H9 (cell line): ENCODE measurements around the gene GRID1. TPM values are rescaled to one million over a fixed set of nuclear protein-coding genes. Genes with fewer than 3 reads are reported as not detected.

Experiments used
- DNase-seq: peaks from one replicate; pipeline ENCODE4 v3.0.0-alpha.2; 2017
- H2AFZ ChIP-seq: one replicate; pipeline ENCODE4 v1.6.1; 2013; ENCODE audit warnings: mild to moderate bottlenecking, low read length, control low read depth, moderate library complexity
- H2AK5ac ChIP-seq: 2 replicates; pipeline ENCODE4 v1.6.1; 2013; ENCODE audit warnings: low read length, control low read depth, mixed read lengths; ENCODE audit not compliant: insufficient read length
- H2BK120ac ChIP-seq: one replicate; pipeline ENCODE4 v1.6.1; 2013; ENCODE audit warnings: low read depth, mild to moderate bottlenecking, low read length, control low read depth, inconsistent platforms; ENCODE audit not compliant: poor library complexity, severe bottlenecking
- H2BK12ac ChIP-seq: 2 replicates; pipeline ENCODE4 v1.6.1; 2013; ENCODE audit warnings: low read length, control low read depth, mixed read lengths, low read depth; ENCODE audit not compliant: insufficient read length
- H2BK15ac ChIP-seq: 2 replicates; pipeline ENCODE4 v1.6.1; 2013; ENCODE audit warnings: low read depth, low read length, control low read depth
- H2BK20ac ChIP-seq: one replicate; pipeline ENCODE4 v1.6.1; 2013; ENCODE audit warnings: low read depth, mild to moderate bottlenecking, low read length, control low read depth, inconsistent platforms; ENCODE audit not compliant: poor library complexity, severe bottlenecking
- H2BK5ac ChIP-seq: 2 replicates; pipeline ENCODE4 v1.6.1; 2013; ENCODE audit warnings: low read length, control low read depth, mixed read lengths; ENCODE audit not compliant: insufficient read length
- H3K14ac ChIP-seq: 2 replicates; pipeline ENCODE4 v1.6.1; 2013; ENCODE audit warnings: low read length, control low read depth; ENCODE audit not compliant: insufficient read depth
- H3K18ac ChIP-seq: 2 replicates; pipeline ENCODE4 v1.6.1; 2013; ENCODE audit warnings: low read depth, mild to moderate bottlenecking, mixed read lengths, low read length, control low read depth; ENCODE audit not compliant: insufficient read length
- H3K23ac ChIP-seq: 2 replicates; pipeline ENCODE4 v1.6.1; 2013; ENCODE audit warnings: low read length, control low read depth, mixed read lengths, low read depth; ENCODE audit not compliant: insufficient read length
- H3K23me2 ChIP-seq: 2 replicates; pipeline ENCODE4 v1.6.1; 2013; ENCODE audit warnings: low read depth, mild to moderate bottlenecking, mixed read lengths, low read length, control low read depth; ENCODE audit not compliant: insufficient read length, poor library complexity, severe bottlenecking
- H3K27ac ChIP-seq: 2 replicates; pipeline ENCODE4 v1.5.1; 2013; ENCODE audit warnings: low read length, control low read depth, mixed read lengths, low read depth; ENCODE audit not compliant: insufficient read length
- H3K27me3 ChIP-seq: 2 replicates; pipeline ENCODE4 v1.6.1; 2013; ENCODE audit warnings: low read length, control low read depth, inconsistent platforms; ENCODE audit not compliant: insufficient read depth
- H3K4ac ChIP-seq: 2 replicates; pipeline ENCODE4 v1.6.1; 2013; ENCODE audit warnings: low read depth, mild to moderate bottlenecking, control low read depth, inconsistent platforms, low read length, moderate library complexity
- H3K4me1 ChIP-seq: 2 replicates; pipeline ENCODE4 v1.6.1; 2013; ENCODE audit warnings: low read length, control low read depth, inconsistent platforms; ENCODE audit not compliant: insufficient read depth
- H3K4me2 ChIP-seq: 2 replicates; pipeline ENCODE4 v1.6.1; 2013; ENCODE audit warnings: low read length, control low read depth, mixed read lengths; ENCODE audit not compliant: insufficient read length, insufficient read depth
- H3K56ac ChIP-seq: 2 replicates; pipeline ENCODE4 v1.6.1; 2013; ENCODE audit warnings: low read depth, mild to moderate bottlenecking, mixed read lengths, low read length, control low read depth; ENCODE audit not compliant: insufficient read length
- H3K79me1 ChIP-seq: 2 replicates; pipeline ENCODE4 v1.6.1; 2013; ENCODE audit warnings: low read depth, mild to moderate bottlenecking, moderate library complexity, low read length, control low read depth, inconsistent platforms; ENCODE audit not compliant: insufficient read depth, poor library complexity, severe bottlenecking
- H3K79me2 ChIP-seq: 2 replicates; pipeline ENCODE4 v1.6.1; 2013; ENCODE audit warnings: low read length, control low read depth, inconsistent platforms; ENCODE audit not compliant: insufficient read depth
- H3K9ac ChIP-seq: 2 replicates; pipeline ENCODE4 v1.6.1; 2013; ENCODE audit warnings: low read length, control low read depth, mixed read lengths; ENCODE audit not compliant: insufficient read length; ENCODE audit errors: extremely low read depth
- H3K9me3 ChIP-seq: one replicate; pipeline ENCODE4 v1.6.1; 2013; ENCODE audit warnings: low read depth, low read length, inconsistent platforms; ENCODE audit not compliant: control insufficient read depth
- H3T11ph ChIP-seq: one replicate; pipeline ENCODE4 v1.6.1; 2013; ENCODE audit warnings: mild to moderate bottlenecking, low read length, control low read depth, inconsistent platforms
- H4K20me1 ChIP-seq: one replicate; pipeline ENCODE4 v1.6.1; 2013; ENCODE audit not compliant: control insufficient read depth, insufficient read length, insufficient read depth
- H4K5ac ChIP-seq: 2 replicates; pipeline ENCODE4 v1.6.1; 2013; ENCODE audit warnings: low read depth, mild to moderate bottlenecking, mixed read lengths, low read length, control low read depth; ENCODE audit not compliant: insufficient read length
- H4K8ac ChIP-seq: replicated peaks from 2 replicates; pipeline ENCODE4 v1.6.1; 2013; ENCODE audit warnings: low read length, control low read depth, mixed read lengths, low read depth; ENCODE audit not compliant: insufficient read length
- H4K91ac ChIP-seq: 2 replicates; pipeline ENCODE4 v1.6.1; 2013; ENCODE audit warnings: low read depth, mild to moderate bottlenecking, moderate library complexity, mixed read lengths, low read length, control low read depth; ENCODE audit not compliant: insufficient read length
- H3K27ac Mint-ChIP-seq, 3 experiments: 2 replicates in 2 of 3; 3 replicates in 1 of 3; pipeline ENCODE4 v1.8.0; 2020 to 2021; ENCODE audit warnings: mixed read lengths in 3 of 3, mild to moderate bottlenecking in 1 of 3, moderate library complexity in 1 of 3
- H3K27me3 Mint-ChIP-seq: 2 replicates; pipeline ENCODE4 v1.8.0; 2021; ENCODE audit warnings: low read depth, mild to moderate bottlenecking, moderate library complexity, mixed read lengths
- H3K36me3 Mint-ChIP-seq, 3 experiments: 2 replicates in 2 of 3; 3 replicates in 1 of 3; pipeline ENCODE4 v1.8.0; 2020 to 2021; ENCODE audit warnings: low read depth in 3 of 3, mixed read lengths in 3 of 3; ENCODE audit not compliant: insufficient read depth in 1 of 3
- H3K4me1 Mint-ChIP-seq, 2 experiments: 2 replicates each; pipeline ENCODE4 v1.8.0; 2020; ENCODE audit warnings: mixed read lengths in 2 of 2
- H3K4me3 Mint-ChIP-seq, 2 experiments: 2 replicates in 1 of 2; 3 replicates in 1 of 2; pipeline ENCODE4 v1.8.0; 2020 to 2021; ENCODE audit warnings: mild to moderate bottlenecking in 2 of 2, mixed read lengths in 2 of 2, moderate library complexity in 1 of 2
- H3K9me3 Mint-ChIP-seq, 2 experiments: 2 replicates in 1 of 2; 3 replicates in 1 of 2; pipeline ENCODE4 v1.8.0; 2020; ENCODE audit warnings: mild to moderate bottlenecking in 2 of 2, mixed read lengths in 2 of 2, moderate library complexity in 1 of 2
- WGBS: extraction: QIAGEN DNeasy Blood & Tissue Kit; methylation state at CpG from one replicate; pipeline ENCODE4 v1.1.7; 2013; ENCODE audit warnings: missing lambda C conversion rate, low lambda C conversion rate, mixed read lengths; ENCODE audit not compliant: insufficient read length; ENCODE audit errors: extremely low coverage; 5-methylcytosine and 5-hydroxymethylcytosine counted together
- total RNA-seq: library from RNA; stranded (reverse); gene quantifications from 2 replicates; pipeline ENCODE4 v1.2.1, GENCODE V29; 2021
- TF ChIP-seq, protein P1 (sequence below): fragments of 200-600 bp; sonication (generic); conservative IDR thresholded peaks from 3 replicates; pipeline ENCODE4 v1.8.0; 2021; ENCODE audit warnings: antibody characterized with exemption, mild to moderate bottlenecking

The GRID1 gene
- total RNA-seq, 1 experiment from 2014 or later = 0.35 TPM

DNA sequence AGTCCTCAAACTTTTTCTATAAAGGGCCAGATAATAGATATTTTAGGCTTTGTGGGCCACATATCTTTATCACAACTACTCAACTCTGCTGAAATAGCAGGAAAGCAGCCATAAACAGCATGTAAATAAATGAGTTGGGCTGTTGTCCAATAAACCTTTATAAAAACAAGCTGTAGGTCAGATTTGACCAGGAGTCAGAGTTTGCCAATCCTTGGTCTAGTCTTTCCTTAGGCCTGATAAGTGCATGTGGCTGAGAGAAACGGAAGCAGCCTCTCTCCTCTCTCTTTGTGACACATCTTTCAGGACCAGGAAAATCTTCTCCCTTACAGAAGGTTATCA, 724.5 kb downstream of the GRID1 start:
- Histone ChIP-seq H3K9ac (no peak overlapping the region), H3K79me2 (no peaks in the 10 kb centered on the region; the same call in 1 of the 2 replicates), H3K4me2 (no peak overlapping the region), H3K9me3 (no peaks in the 10 kb centered on the region), H3K27ac (no peak overlapping the region), H4K91ac (no peak overlapping the region), H3K4ac (no peak overlapping the region), H3K56ac (no peak overlapping the region), H3K27me3 (no peaks in the 10 kb centered on the region), H4K20me1 (no peaks in the 10 kb centered on the region), H4K5ac (no peak overlapping the region), H3K4me1 (no peaks in the 10 kb centered on the region; the same call in 1 of the 2 replicates), H4K8ac (no peak overlapping the region), H3K23me2 (no peaks in the 10 kb centered on the region), H3K23ac (no peak overlapping the region), H2BK12ac (no peak overlapping the region), H2BK120ac (no peak overlapping the region), H2BK5ac (no peak overlapping the region), H2AK5ac (no peak overlapping the region), H2BK20ac (no peak overlapping the region), H3K14ac (no peak overlapping the region), H3K18ac (no peak overlapping the region), H2AFZ (no peak overlapping the region), H3T11ph (no peak overlapping the region), H2BK15ac (no peak overlapping the region), H3K79me1 (no peaks in the 10 kb centered on the region)
- no peak overlapping the region for H3K27ac Mint-ChIP-seq
- no peaks in the 10 kb centered on the region for H3K27me3 Mint-ChIP-seq
- H3K9me3 Mint-ChIP-seq = no peaks in the 10 kb centered on the region
- DNase-seq = no peak
- no peaks in the 10 kb centered on the region for H3K36me3 Mint-ChIP-seq
- H3K4me3 Mint-ChIP-seq = no peak overlapping the region
- TF ChIP-seq, protein P1, sequence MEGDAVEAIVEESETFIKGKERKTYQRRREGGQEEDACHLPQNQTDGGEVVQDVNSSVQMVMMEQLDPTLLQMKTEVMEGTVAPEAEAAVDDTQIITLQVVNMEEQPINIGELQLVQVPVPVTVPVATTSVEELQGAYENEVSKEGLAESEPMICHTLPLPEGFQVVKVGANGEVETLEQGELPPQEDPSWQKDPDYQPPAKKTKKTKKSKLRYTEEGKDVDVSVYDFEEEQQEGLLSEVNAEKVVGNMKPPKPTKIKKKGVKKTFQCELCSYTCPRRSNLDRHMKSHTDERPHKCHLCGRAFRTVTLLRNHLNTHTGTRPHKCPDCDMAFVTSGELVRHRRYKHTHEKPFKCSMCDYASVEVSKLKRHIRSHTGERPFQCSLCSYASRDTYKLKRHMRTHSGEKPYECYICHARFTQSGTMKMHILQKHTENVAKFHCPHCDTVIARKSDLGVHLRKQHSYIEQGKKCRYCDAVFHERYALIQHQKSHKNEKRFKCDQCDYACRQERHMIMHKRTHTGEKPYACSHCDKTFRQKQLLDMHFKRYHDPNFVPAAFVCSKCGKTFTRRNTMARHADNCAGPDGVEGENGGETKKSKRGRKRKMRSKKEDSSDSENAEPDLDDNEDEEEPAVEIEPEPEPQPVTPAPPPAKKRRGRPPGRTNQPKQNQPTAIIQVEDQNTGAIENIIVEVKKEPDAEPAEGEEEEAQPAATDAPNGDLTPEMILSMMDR = no peak
- WGBS = no CpG with 5 or more reads among the region's 1 CpG
- peaks cover 0 to 6% of the 10 kb centered on the region in 2 experiments; a peak in 2 of 4 replicates for H3K4me1 Mint-ChIP-seq
